B cell (primary cell): ENCODE measurements around the gene NT5C1B. TPM values are rescaled to one million over a fixed set of nuclear protein-coding genes. Genes with fewer than 3 reads are reported as not detected.
"Not testable (repeated sequence)": the region's sequence is repeated elsewhere in the genome, so short reads cannot be mapped to it uniquely, and the experiment has no call there.

Experiments
- ATAC-seq: fragments of 200-7000 bp; cut with Tn5 transposase; one replicate; pipeline ENCODE4 v1.10.0; 2021; ENCODE audit warnings: low read depth, mild to moderate bottlenecking, moderate number of reproducible peaks, moderate library complexity
- CTCF ChIA-PET: fragments of 350-600 bp; sonication (Branson Sonifier 250); formaldehyde crosslinking; loops from one replicate; lab custom pipeline; 2021; ENCODE audit warnings: antibody characterized with exemption, inconsistent platforms; lab: Charles Lee
- POLR2A ChIA-PET: fragments of 350-600 bp; sonication (Branson Sonifier 250); formaldehyde crosslinking; loops from one replicate; lab custom pipeline; 2021; ENCODE audit warnings: antibody characterized with exemption; lab: Charles Lee
- DNase-seq: peaks from one replicate; pipeline ENCODE4 v3.0.0; 2013
- H2AFZ ChIP-seq: 2 replicates; pipeline ENCODE4 v1.6.1; 2012; ENCODE audit warnings: mild to moderate bottlenecking, low read depth, low read length; ENCODE audit not compliant: insufficient read depth, poor library complexity, severe bottlenecking
- H3K27ac ChIP-seq, 2 donors: 1 replicate in 1 of 2; 2 replicates in 1 of 2; pipeline ENCODE4 v1.5.1; 2012 to 2013; ENCODE audit warnings: low read length in 2 of 2, mild to moderate bottlenecking in 2 of 2, moderate library complexity in 1 of 2
- H3K27me3 ChIP-seq, 4 experiments: fragments of 200-600 bp in 1 of 4; sonication (generic) in 1 of 4; replicated peaks in 1 of 4; 1 replicate in 2 of 4; 2 replicates in 2 of 4; pipeline versions ENCODE4 v1.6.1 to v1.7.0; 2013 to 2016; ENCODE audit warnings: low read length in 3 of 4, mild to moderate bottlenecking in 2 of 4, mixed read lengths in 1 of 4, moderate library complexity in 1 of 4; ENCODE audit not compliant: insufficient read depth in 4 of 4, control insufficient read depth in 3 of 4; ENCODE audit errors: control extremely low read depth in 1 of 4
- H3K36me3 ChIP-seq, 2 experiments: replicated peaks in 1 of 2; 1 replicate in 1 of 2; 2 replicates in 1 of 2; pipeline versions ENCODE4 v1.6.1 to v1.7.1; 2013; ENCODE audit warnings: low read length in 1 of 2; ENCODE audit not compliant: insufficient read depth in 2 of 2, control insufficient read depth in 1 of 2; ENCODE audit errors: control extremely low read depth in 1 of 2, extremely low read depth in 1 of 2
- H3K4me1 ChIP-seq, 2 donors: fragments of 200-600 bp in 1 of 2; sonication (generic) in 1 of 2; 1 replicate in 1 of 2; 2 replicates in 1 of 2; pipeline versions ENCODE4 v1.5.1 to v1.6.1; 2013 to 2017; ENCODE audit warnings: low read length in 2 of 2; ENCODE audit not compliant: control insufficient read depth in 2 of 2, insufficient read depth in 2 of 2
- H3K4me2 ChIP-seq: replicated peaks from 2 replicates; pipeline ENCODE3; 2012; ENCODE audit warnings: mild to moderate bottlenecking, low read depth, low read length; ENCODE audit not compliant: poor library complexity, severe bottlenecking
- H3K4me3 ChIP-seq, 5 experiments: fragments of 200-600 bp in 1 of 5; sonication (generic) in 1 of 5; 1 replicate in 3 of 5; 2 replicates in 2 of 5; pipeline versions ENCODE4 v1.5.1 to v1.7.0; 2011 to 2016; ENCODE audit warnings: low read length in 4 of 5, mild to moderate bottlenecking in 4 of 5, low read depth in 2 of 5, control low read depth in 1 of 5, moderate library complexity in 1 of 5; ENCODE audit not compliant: insufficient read depth in 1 of 5; ENCODE audit errors: control extremely low read depth in 1 of 5, extremely low read depth in 1 of 5
- H3K79me2 ChIP-seq: fragments of 200-600 bp; sonication (generic); one replicate; pipeline ENCODE4 v1.6.0; 2016; ENCODE audit warnings: low read length; ENCODE audit not compliant: control insufficient read depth, insufficient read depth
- H3K9ac ChIP-seq: fragments of 200-600 bp; sonication (generic); 2 replicates; pipeline ENCODE4 v1.6.1; 2017; ENCODE audit warnings: mild to moderate bottlenecking, low read length, moderate library complexity
- H3K9me3 ChIP-seq, 3 donors: one replicate each; pipeline versions ENCODE4 v1.6.1 to v1.7.1; 2013; ENCODE audit warnings: low read length in 2 of 3; ENCODE audit not compliant: control insufficient read depth in 2 of 3, insufficient read depth in 1 of 3; ENCODE audit errors: control extremely low read depth in 1 of 3
- H4K20me1 ChIP-seq: 2 replicates; pipeline ENCODE4 v1.6.0; 2012; ENCODE audit warnings: mild to moderate bottlenecking, low read length; ENCODE audit not compliant: insufficient read depth, control insufficient read depth, poor library complexity, severe bottlenecking
- H3K27ac Mint-ChIP-seq: one replicate; pipeline ENCODE4 v1.8.0; 2021; ENCODE audit warnings: mixed read lengths
- H3K27me3 Mint-ChIP-seq: one replicate; pipeline ENCODE4 v1.8.0; 2021; ENCODE audit warnings: mixed read lengths
- H3K4me1 Mint-ChIP-seq: one replicate; pipeline ENCODE4 v1.8.0; 2021; ENCODE audit warnings: mixed read lengths
- H3K4me3 Mint-ChIP-seq: one replicate; pipeline ENCODE4 v1.8.0; 2021; ENCODE audit warnings: mixed read lengths
- H3K9me3 Mint-ChIP-seq: one replicate; pipeline ENCODE4 v1.8.0; 2022; ENCODE audit warnings: mixed read lengths; ENCODE audit not compliant: insufficient read depth
- CTCF ChIP-seq: fragments of 200-600 bp; IDR thresholded peaks from one replicate; pipeline ENCODE4 v1.8.0; 2022; ENCODE audit warnings: antibody characterized with exemption, mild to moderate bottlenecking
- EZH2 ChIP-seq: IDR thresholded peaks from 2 replicates; pipeline ENCODE4 v1.6.1; 2012; ENCODE audit warnings: borderline replicate concordance, low read depth, mild to moderate bottlenecking, moderate library complexity, low read length; ENCODE audit not compliant: insufficient read depth, poor library complexity, severe bottlenecking
- WGBS: methylation state at CpG from one replicate; pipeline ENCODE4 v1.1.5; 2013; ENCODE audit warnings: missing lambda C conversion rate; ENCODE audit not compliant: insufficient coverage; 5-methylcytosine and 5-hydroxymethylcytosine counted together
- intact Hi-C: fragments of 100-400 bp; cut with micrococcal nuclease; formaldehyde crosslinking; loops from one replicate; pipeline ENCODE4 v1.10.0; 2022
- polyA minus RNA-seq: library from RNA; depleted of rRNA, polyadenylated mRNA; stranded (reverse); fragments of >200 nt; gene quantifications from 2 replicates; pipeline ENCODE4 v1.2.3, GENCODE V29; 2012
- polyA plus RNA-seq: library from polyadenylated mRNA; depleted of rRNA; stranded (reverse); fragments of >200 nt; gene quantifications from 2 replicates; pipeline ENCODE4 v1.2.3, GENCODE V29; 2012
- total RNA-seq, 2 donors: library from RNA; stranded (reverse); fragments of 120-200 nt in 1 of 2; gene quantifications; 1 replicate in 1 of 2; 2 replicates in 1 of 2; pipeline versions ENCODE4 v1.2.3 to v1.2.4, GENCODE V29; 2013 to 2022

Gene NT5C1B
- total RNA-seq (not detected in 2 replicates), polyA plus RNA-seq (not detected in 2 replicates), polyA minus RNA-seq (0.14 TPM in 1 of 2 replicates, not detected in the other)
- total RNA-seq (2013), result not detected

GRCh38 chr2:18589354-18589753, at the start of gene NT5C1B:
Gene NT5C1B, minus strand, starts transcription at chr2:18589569. Its CDS starts 101 bp downstream, at chr2:18589468.
- no peaks in the 10 kb centered on the region for H3K27me3 ChIP-seq
- WGBS, result no CpG with 5 or more reads among the region's 1 CpG
- H3K4me1 ChIP-seq, result no peaks in the 10 kb centered on the region
- intact Hi-C loops, result no loop called here
- Mint-ChIP-seq H3K4me1 (no peaks in the 10 kb centered on the region), H3K27ac (no peak within 1 kb of the TSS), H3K4me3 (no peak within 1 kb of the TSS), H3K9me3 (no peaks in the 10 kb centered on the region), H3K27me3 (no peaks in the 10 kb centered on the region)
- H3K9ac ChIP-seq, result no peak within 1 kb of the TSS
- H3K9me3 ChIP-seq, result peaks cover 0 to 6% (median 0%) of the 10 kb centered on the region in 3 donors
- ChIA-PET CTCF (no interaction called here), POLR2A (no interaction called here)
- no peak within 1 kb of the TSS for H2AFZ ChIP-seq
- no peaks in the 10 kb centered on the region for H4K20me1 ChIP-seq
- no peak within 1 kb of the TSS for H3K27ac ChIP-seq
- H3K4me2 ChIP-seq, result no peak within 1 kb of the TSS
- TF ChIP-seq CTCF, result no peak
- TF ChIP-seq EZH2, result no peak
- DNase-seq (no peak), ATAC-seq (no peak)
- no peak within 1 kb of the TSS for H3K4me3 ChIP-seq
- no peaks in the 10 kb centered on the region for H3K36me3 ChIP-seq
- H3K79me2 ChIP-seq, result no peaks in the 10 kb centered on the region

- H3K27ac ChIP-seq, result no peak overlapping the region
- no peak overlapping the region for H3K4me3 ChIP-seq
- ATAC-seq, result no peak
- Mint-ChIP-seq H3K27ac (no peak overlapping the region), H3K4me3 (no peak overlapping the region), H3K9me3 (peaks cover 16% of the 10 kb centered on the region), H3K27me3 (no peaks in the 10 kb centered on the region), H3K4me1 (no peaks in the 10 kb centered on the region)
- intact Hi-C loops, result no loop called here
- CTCF ChIA-PET, result no interaction called here
- H3K4me2 ChIP-seq, result no peak overlapping the region
- H3K9ac ChIP-seq, result no peak overlapping the region
- no peaks in the 10 kb centered on the region for H3K4me1 ChIP-seq
- TF ChIP-seq CTCF (no peak), EZH2 (no peak)
- no peaks in the 10 kb centered on the region for H3K27me3 ChIP-seq
- H2AFZ ChIP-seq, result no peak overlapping the region
- peaks cover 1 to 21% (median 12%) of the 10 kb centered on the region in 3 donors for H3K9me3 ChIP-seq
- H3K79me2 ChIP-seq, result no peaks in the 10 kb centered on the region
- WGBS, result no CpG with 5 or more reads among the region's 1 CpG
- H4K20me1 ChIP-seq, result no peaks in the 10 kb centered on the region
- no peak for DNase-seq
- POLR2A ChIA-PET, result no interaction called here
- H3K36me3 ChIP-seq, result no peaks in the 10 kb centered on the region
Measured at GRCh38 chr2:18637196-18637595, 47.8 kb upstream of the NT5C1B start.

GRCh38 chr2:18632699-18633098, 43.3 kb upstream of the NT5C1B start:
- H4K20me1 ChIP-seq, H2AFZ ChIP-seq, H3K4me1 ChIP-seq, H3K27ac ChIP-seq, H3K4me1 Mint-ChIP-seq, H3K9ac ChIP-seq, POLR2A ChIA-PET, H3K27me3 ChIP-seq, H3K4me3 ChIP-seq, CTCF ChIA-PET, intact Hi-C loops, H3K4me2 ChIP-seq, H3K79me2 ChIP-seq, ATAC-seq, H3K27ac Mint-ChIP-seq, H3K27me3 Mint-ChIP-seq, H3K4me3 Mint-ChIP-seq, H3K36me3 ChIP-seq, DNase-seq: not testable (repeated sequence)
- WGBS, result 94% methylated on average over 3 of the region's 3 CpGs
- peaks cover 20% of the 10 kb centered on the region for H3K9me3 Mint-ChIP-seq
- peaks cover 1 to 12% (median 10%) of the 10 kb centered on the region in 3 donors for H3K9me3 ChIP-seq
